ENCODE measurements around the gene NRARP. TPM values are rescaled to one million over a fixed set of nuclear protein-coding genes. Genes with fewer than 3 reads are reported as not detected.

Gene NRARP
- total RNA-seq, 1 donor from 2014 or later: 33.7 TPM

- peaks cover 10% of the 10 kb centered on the region for H3K27me3 Mint-ChIP-seq (ENCODE audit: low read depth)
- DNase-seq (ENCODE audit: low read depth, low spot score): no peak
- H3K27ac Mint-ChIP-seq (ENCODE audit: unreplicated experiment): no peak overlapping the region
- no peak overlapping the region for H3K4me3 Mint-ChIP-seq
- H3K4me1 Mint-ChIP-seq: peaks cover 13% of the 10 kb centered on the region
- no peak for TF ChIP-seq CTCF (conservative IDR thresholded peaks at IDR 0.05)
- no peaks in the 10 kb centered on the region for H3K36me3 Mint-ChIP-seq (ENCODE audit: low read depth)
- no peaks in the 10 kb centered on the region for H3K9me3 Mint-ChIP-seq
Observed at GRCh38 chr9:137278721-137279711, 23.1 kb downstream of the NRARP start.

- H3K9me3 Mint-ChIP-seq: no peaks in the 10 kb centered on the region
- no peak for TF ChIP-seq CTCF (conservative IDR thresholded peaks at IDR 0.05)
- H3K27ac Mint-ChIP-seq (ENCODE audit: unreplicated experiment): no peak overlapping the region
- H3K36me3 Mint-ChIP-seq (ENCODE audit: low read depth): no peaks in the 10 kb centered on the region
- H3K4me1 Mint-ChIP-seq: peaks cover 13% of the 10 kb centered on the region
- DNase-seq (ENCODE audit: low read depth, low spot score): no peak
- peaks cover 10% of the 10 kb centered on the region for H3K27me3 Mint-ChIP-seq (ENCODE audit: low read depth)
- H3K4me3 Mint-ChIP-seq: no peak overlapping the region
Observed at GRCh38 chr9:137278061-137278701, 23.9 kb downstream of the NRARP start.

GRCh38 chr9:137277329-137278041 is 24.6 kb downstream of the NRARP start, which contains the start of gene TOR4A:
TOR4A (plus strand) TSS chr9:137277726; CDS start chr9:137278690, 964 bp downstream.
- Mint-ChIP-seq H3K4me1 (peaks cover 10% of the 10 kb centered on the region), H3K27me3 (ENCODE audit: low read depth) (peaks cover 6% of the 10 kb centered on the region), H3K27ac (ENCODE audit: unreplicated experiment) (no peak within 1 kb of the TSS), H3K4me3 (peak within 1 kb of the TSS; percentile 65), H3K36me3 (ENCODE audit: low read depth) (no peaks in the 10 kb centered on the region), H3K9me3 (no peaks in the 10 kb centered on the region)
- DNase-seq (ENCODE audit: low read depth, low spot score): no peak
- no peak for TF ChIP-seq CTCF (conservative IDR thresholded peaks at IDR 0.05)

- TF ChIP-seq CTCF (conservative IDR thresholded peaks at IDR 0.05): no peak
- peaks cover 8% of the 10 kb centered on the region for H3K4me1 Mint-ChIP-seq
- H3K9me3 Mint-ChIP-seq: no peaks in the 10 kb centered on the region
- no peak for DNase-seq (ENCODE audit: low read depth, low spot score)
- no peaks in the 10 kb centered on the region for H3K27me3 Mint-ChIP-seq (ENCODE audit: low read depth)
- no peak overlapping the region for H3K4me3 Mint-ChIP-seq
- H3K36me3 Mint-ChIP-seq (ENCODE audit: low read depth): no peaks in the 10 kb centered on the region
- no peak overlapping the region for H3K27ac Mint-ChIP-seq (ENCODE audit: unreplicated experiment)
Observed at GRCh38 chr9:137276473-137277328, 25.4 kb downstream of the NRARP start.
